Measurements from ENCODE around the gene RNASE7.

Gene RNASE7

DNA sequence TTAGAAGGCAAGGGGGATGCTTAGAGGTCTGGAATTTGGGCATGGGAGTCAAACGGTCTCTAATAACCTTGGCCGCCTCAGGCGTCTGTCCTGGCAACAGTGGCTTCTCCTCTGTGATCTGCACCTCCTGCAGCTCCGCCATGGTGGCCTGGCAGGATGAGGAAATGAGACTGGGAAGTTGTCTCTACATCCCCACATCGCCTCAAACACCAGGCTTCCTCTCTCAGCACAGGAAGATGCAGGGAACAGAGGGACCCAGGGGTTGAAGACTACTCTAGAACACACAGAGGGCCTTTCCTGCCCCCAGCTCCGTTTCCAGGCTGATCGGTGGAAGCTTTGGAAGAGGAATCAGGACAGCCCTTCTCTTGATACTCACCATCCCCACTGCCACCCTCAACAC, 19.0 kb upstream of the RNASE7 start:
- Histone ChIP-seq H3K27me3 (ENCODE audit: control insufficient read depth in 1 of 2, insufficient read depth in 2 of 2, low read length in 2 of 2) (no peaks in the 10 kb centered on the region), H3K27ac (ENCODE audit: low read depth, low read length) (no peak overlapping the region), H3K9me3 (ENCODE audit: control insufficient read depth in 1 of 2, low read length in 2 of 2) (no peaks in the 10 kb centered on the region), H3K9ac (ENCODE audit: low read depth in 1 of 2, low read length in 2 of 2) (peak overlapping the region in 1 of 2 donors; percentile 15), H3K36me3 (ENCODE audit: control insufficient read depth in 1 of 2, insufficient read depth in 2 of 2, low read length in 2 of 2) (peaks cover 16 to 35% of the 10 kb centered on the region in 2 donors), H3K4me1 (ENCODE audit: control insufficient read depth in 1 of 2, insufficient read depth in 2 of 2, low read length in 2 of 2) (peaks cover 19 to 20% of the 10 kb centered on the region in 2 donors), H3K4me3 (ENCODE audit: low read depth in 1 of 2, low read length in 2 of 2) (peak overlapping the region; percentile 67 to 89)

DNA sequence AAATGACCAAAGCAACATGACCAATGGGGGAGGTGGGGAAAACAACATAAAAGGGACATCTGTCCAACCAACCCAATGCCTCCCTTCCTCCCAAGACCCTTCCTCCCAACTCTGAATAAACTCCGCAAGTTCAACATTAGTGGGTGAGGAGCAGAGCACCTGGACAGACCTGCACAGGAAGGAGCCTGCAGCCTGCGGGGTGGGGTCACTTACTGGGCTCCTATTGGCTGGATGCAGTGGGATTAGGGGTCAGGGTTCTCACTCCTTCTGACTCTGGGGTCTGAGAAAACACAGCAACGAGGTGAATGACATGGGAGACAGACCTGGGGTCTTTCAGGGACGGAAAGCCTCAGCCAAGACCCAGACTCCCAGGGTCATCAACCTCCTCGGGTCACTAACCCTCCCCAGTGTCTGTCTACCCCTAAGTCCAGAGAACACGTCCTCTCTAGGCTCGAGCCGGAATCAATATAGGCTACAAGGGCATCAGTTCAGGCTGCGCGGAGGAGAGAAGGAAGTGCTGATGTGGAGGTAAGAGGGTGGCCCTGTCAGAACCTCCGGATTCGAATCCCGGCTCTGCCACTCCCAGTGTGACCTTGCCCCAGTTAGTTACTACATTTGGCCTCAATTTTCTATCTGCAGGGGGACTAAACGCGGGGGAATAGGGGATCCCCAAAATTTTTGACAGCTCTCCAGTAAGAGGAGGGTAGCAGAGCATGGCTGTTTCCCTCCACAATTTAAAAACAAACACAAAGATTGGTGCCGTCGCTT, 18.2 kb upstream of the RNASE7 start:
- H3K9me3 ChIP-seq (ENCODE audit: control insufficient read depth in 1 of 2, low read length in 2 of 2) = no peaks in the 10 kb centered on the region
- peak overlapping the region; percentile 67 to 89 for H3K4me3 ChIP-seq (ENCODE audit: low read depth in 1 of 2, low read length in 2 of 2)
- peaks cover 19 to 20% of the 10 kb centered on the region in 2 donors for H3K4me1 ChIP-seq (ENCODE audit: control insufficient read depth in 1 of 2, insufficient read depth in 2 of 2, low read length in 2 of 2)
- H3K27ac ChIP-seq (ENCODE audit: low read depth, low read length) = peak overlapping the region; percentile 13
- peaks cover 10 to 28% of the 10 kb centered on the region in 2 donors for H3K36me3 ChIP-seq (ENCODE audit: control insufficient read depth in 1 of 2, insufficient read depth in 2 of 2, low read length in 2 of 2)
- no peaks in the 10 kb centered on the region for H3K27me3 ChIP-seq (ENCODE audit: control insufficient read depth in 1 of 2, insufficient read depth in 2 of 2, low read length in 2 of 2)
- peak overlapping the region; percentile 81 to 95 for H3K9ac ChIP-seq (ENCODE audit: low read depth in 1 of 2, low read length in 2 of 2)

DNA sequence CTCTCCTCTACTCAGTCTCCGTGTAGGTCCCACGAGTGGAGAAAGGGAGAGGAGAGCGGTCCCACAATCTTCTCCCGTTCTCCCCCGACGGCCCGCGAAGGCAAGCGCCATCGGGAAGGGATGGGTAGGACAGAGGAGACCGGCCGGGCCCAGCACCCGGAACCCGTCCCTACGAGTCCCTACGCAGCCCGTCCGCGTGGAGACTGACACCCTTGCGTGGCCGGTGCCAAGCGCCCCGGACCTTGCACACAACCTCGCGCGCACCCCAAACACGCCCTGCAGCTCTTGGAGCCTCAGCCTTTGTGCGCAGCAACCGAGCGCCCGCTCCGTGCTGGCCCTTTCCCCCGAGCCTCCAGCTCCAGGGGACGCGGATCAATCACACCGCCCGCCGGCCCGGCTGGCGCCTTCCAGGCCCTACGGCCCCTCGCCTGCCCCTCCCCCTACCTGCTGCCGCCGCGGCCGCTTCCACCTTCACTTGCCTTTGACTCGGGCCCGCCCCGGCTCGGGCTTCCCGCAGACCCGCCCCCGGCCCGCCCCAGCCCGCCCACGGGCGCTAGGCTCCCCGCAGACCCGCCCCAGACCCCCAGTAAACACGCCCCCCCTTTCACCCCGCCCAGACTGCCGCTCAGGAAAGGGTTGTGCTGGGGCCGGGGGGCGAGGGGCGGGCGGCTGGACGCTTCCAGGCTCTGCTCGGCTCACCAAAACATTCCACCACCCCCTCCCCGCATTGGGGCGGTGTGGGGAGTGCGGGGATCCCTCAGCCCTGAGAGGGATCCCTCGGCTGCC, 17.4 kb upstream of the RNASE7 start, which contains the start of gene NDRG2:
Gene NDRG2, minus strand, starts transcription at position 477 of the 786 bp plus-strand sequence. CDS start 1,746 bp downstream, outside the sequence.
- Histone ChIP-seq H3K27me3 (ENCODE audit: control insufficient read depth in 1 of 2, insufficient read depth in 2 of 2, low read length in 2 of 2) (no peaks in the 10 kb centered on the region), H3K4me1 (ENCODE audit: control insufficient read depth in 1 of 2, insufficient read depth in 2 of 2, low read length in 2 of 2) (peaks cover 19 to 20% of the 10 kb centered on the region in 2 donors), H3K4me3 (ENCODE audit: low read depth in 1 of 2, low read length in 2 of 2) (peak within 1 kb of the TSS; percentile 82 to 89)

DNA sequence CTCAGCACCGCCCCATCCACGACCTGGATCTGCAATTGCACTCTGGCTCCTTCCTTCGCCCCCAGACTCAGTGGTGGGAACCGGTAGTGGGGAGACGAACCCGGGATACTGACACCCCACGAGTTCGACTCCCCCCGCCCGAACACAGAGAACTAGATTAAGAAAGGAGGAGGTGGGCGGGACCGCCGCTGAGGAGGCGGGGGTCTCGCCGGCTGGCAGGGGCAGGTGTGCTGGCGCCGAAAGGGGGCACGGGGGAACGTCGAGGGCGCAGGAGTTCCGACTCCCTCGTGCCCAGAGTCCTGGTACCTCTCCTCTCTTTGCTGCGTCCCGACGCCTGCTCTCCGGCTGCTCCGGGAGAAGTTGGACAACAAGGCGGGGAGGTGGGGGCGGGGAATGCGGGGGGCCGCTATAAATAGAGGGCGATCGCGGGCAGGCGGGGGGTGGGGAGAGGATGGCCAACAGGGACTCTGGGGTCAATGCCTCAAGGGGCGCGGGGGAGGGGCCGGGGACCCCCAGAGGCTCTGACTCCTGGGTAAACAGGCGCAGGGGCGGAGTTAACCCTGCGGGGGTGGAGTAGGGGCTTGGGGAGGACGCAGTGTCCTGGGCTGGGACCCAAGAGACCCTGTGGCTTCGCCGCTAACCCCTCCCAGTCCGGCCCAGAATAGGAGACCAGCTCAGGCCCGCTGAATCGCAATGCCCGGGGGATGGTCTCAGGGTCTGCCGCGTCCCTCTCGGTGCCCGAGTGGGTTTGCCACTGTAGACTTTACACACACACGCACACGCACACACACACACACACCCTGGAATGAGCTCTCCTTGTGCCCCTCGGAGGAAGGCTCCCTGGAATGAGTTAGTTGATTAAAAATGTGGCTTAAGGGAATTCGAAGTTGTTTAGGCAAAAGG, 16.5 kb upstream of the RNASE7 start:
- peaks cover 0 to 16% of the 10 kb centered on the region in 2 donors for H3K36me3 ChIP-seq (ENCODE audit: control insufficient read depth in 1 of 2, insufficient read depth in 2 of 2, low read length in 2 of 2)
- H3K9ac ChIP-seq (ENCODE audit: low read depth in 1 of 2, low read length in 2 of 2) = peak overlapping the region; percentile 66 to 69
- H3K4me1 ChIP-seq (ENCODE audit: control insufficient read depth in 1 of 2, insufficient read depth in 2 of 2, low read length in 2 of 2) = peaks cover 19 to 20% of the 10 kb centered on the region in 2 donors
- peak overlapping the region; percentile 50 for H3K27ac ChIP-seq (ENCODE audit: low read depth, low read length)
- peak overlapping the region; percentile 82 to 89 for H3K4me3 ChIP-seq (ENCODE audit: low read depth in 1 of 2, low read length in 2 of 2)
- H3K27me3 ChIP-seq (ENCODE audit: control insufficient read depth in 1 of 2, insufficient read depth in 2 of 2, low read length in 2 of 2) = no peaks in the 10 kb centered on the region
- no peaks in the 10 kb centered on the region for H3K9me3 ChIP-seq (ENCODE audit: control insufficient read depth in 1 of 2, low read length in 2 of 2)

More for the DNA sequence above, 17.4 kb upstream of the RNASE7 start, which contains the start of gene NDRG2:
- H3K9ac ChIP-seq (ENCODE audit: low read depth in 1 of 2, low read length in 2 of 2) = peak within 1 kb of the TSS; percentile 81 to 95
- H3K9me3 ChIP-seq (ENCODE audit: control insufficient read depth in 1 of 2, low read length in 2 of 2) = no peaks in the 10 kb centered on the region
- H3K36me3 ChIP-seq (ENCODE audit: control insufficient read depth in 1 of 2, insufficient read depth in 2 of 2, low read length in 2 of 2) = peaks cover 5 to 22% of the 10 kb centered on the region in 2 donors
- peak within 1 kb of the TSS; percentile 50 for H3K27ac ChIP-seq (ENCODE audit: low read depth, low read length)

DNA sequence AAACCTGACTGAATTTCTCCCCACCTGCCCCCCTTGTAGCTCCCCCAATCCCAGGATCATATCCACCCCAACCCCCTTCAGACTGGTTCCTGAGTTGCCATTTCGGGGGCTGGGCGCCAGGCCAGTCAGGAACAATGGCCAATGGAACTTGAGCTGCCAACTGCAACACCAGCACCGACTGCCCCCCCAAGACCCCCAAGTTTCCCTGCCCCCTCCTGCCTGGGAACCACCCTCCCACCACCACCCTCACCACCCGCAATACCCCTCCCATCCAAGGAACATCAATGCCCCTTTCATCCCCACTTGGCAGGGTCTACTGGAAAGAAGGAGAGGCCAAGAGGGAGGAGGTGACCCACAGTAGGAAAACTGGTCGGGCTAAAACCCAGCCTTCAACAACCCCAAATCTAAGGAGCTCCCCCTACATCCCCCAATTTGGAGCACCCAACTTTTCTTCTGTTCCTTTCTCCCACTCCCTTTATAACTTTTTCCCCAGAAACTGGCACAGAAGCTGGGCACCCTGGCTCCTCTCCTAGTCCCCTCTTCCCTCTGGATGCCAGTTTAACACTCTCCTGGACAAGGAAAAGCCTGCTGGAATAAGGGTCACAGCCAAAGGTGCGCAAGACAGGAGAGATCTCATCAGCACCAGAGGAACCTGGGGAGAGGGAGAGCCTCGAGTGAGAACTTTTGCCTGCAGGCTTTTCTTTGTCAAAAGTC, 15.7 kb upstream of the RNASE7 start:
- Histone ChIP-seq H3K4me1 (ENCODE audit: control insufficient read depth in 1 of 2, insufficient read depth in 2 of 2, low read length in 2 of 2) (peaks cover 19 to 20% of the 10 kb centered on the region in 2 donors), H3K27me3 (ENCODE audit: control insufficient read depth in 1 of 2, insufficient read depth in 2 of 2, low read length in 2 of 2) (no peaks in the 10 kb centered on the region), H3K4me3 (ENCODE audit: low read depth in 1 of 2, low read length in 2 of 2) (no peak overlapping the region), H3K27ac (ENCODE audit: low read depth, low read length) (no peak overlapping the region), H3K9me3 (ENCODE audit: control insufficient read depth in 1 of 2, low read length in 2 of 2) (no peaks in the 10 kb centered on the region), H3K9ac (ENCODE audit: low read depth in 1 of 2, low read length in 2 of 2) (no peak overlapping the region), H3K36me3 (ENCODE audit: control insufficient read depth in 1 of 2, insufficient read depth in 2 of 2, low read length in 2 of 2) (peaks cover 0 to 8% of the 10 kb centered on the region in 2 donors)

DNA sequence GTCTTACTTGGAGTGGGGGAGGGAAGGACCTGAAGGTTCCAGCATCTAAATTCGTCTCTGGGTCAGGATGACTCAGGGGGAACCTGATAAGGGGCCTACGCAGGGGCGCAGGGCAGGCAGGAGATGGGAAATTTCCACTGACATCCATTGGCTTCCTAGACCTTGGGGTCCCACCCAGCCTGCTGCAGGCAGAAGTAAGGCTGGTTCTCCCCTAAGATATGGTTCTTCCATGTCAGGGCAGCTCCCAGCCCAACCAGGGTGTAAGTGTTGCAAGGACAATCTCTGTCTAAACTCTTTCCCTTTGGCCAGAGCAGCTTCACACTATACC, 15.2 kb upstream of the RNASE7 start:
- Histone ChIP-seq H3K9ac (ENCODE audit: low read depth in 1 of 2, low read length in 2 of 2) (no peak overlapping the region), H3K9me3 (ENCODE audit: control insufficient read depth in 1 of 2, low read length in 2 of 2) (no peaks in the 10 kb centered on the region), H3K4me3 (ENCODE audit: low read depth in 1 of 2, low read length in 2 of 2) (no peak overlapping the region), H3K4me1 (ENCODE audit: control insufficient read depth in 1 of 2, insufficient read depth in 2 of 2, low read length in 2 of 2) (peaks cover 19 to 20% of the 10 kb centered on the region in 2 donors), H3K27me3 (ENCODE audit: control insufficient read depth in 1 of 2, insufficient read depth in 2 of 2, low read length in 2 of 2) (no peaks in the 10 kb centered on the region), H3K27ac (ENCODE audit: low read depth, low read length) (no peak overlapping the region), H3K36me3 (ENCODE audit: control insufficient read depth in 1 of 2, insufficient read depth in 2 of 2, low read length in 2 of 2) (peaks cover 0 to 3% of the 10 kb centered on the region in 2 donors)

DNA sequence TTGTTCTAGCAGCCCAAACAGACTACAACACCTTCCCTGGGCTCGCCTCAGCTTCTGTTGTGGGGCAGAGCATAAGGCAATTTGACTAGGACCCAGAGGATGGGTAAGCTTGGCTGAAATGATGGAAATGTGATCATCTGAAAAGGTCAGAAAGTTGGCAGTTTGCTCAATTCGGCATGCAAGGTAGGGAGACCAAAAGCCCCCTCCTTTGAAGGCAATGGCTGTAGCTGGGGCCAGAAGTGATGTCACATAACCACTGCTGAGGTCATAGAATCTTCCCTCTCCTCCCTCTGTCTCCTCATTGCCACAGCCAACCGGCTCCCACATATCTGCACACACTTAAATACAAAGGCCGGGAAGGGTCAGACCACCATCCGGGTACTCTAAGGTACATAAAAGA, 12.2 kb upstream of the RNASE7 start, which contains the start of gene TPPP2:
Gene TPPP2, plus strand, starts transcription at position 301 of the 400 bp plus-strand sequence. CDS start 365 bp downstream, outside the sequence.
- Histone ChIP-seq H3K27ac (ENCODE audit: low read depth, low read length) (no peak within 1 kb of the TSS), H3K9me3 (ENCODE audit: control insufficient read depth in 1 of 2, low read length in 2 of 2) (no peaks in the 10 kb centered on the region), H3K36me3 (ENCODE audit: control insufficient read depth in 1 of 2, insufficient read depth in 2 of 2, low read length in 2 of 2) (no peaks in the 10 kb centered on the region), H3K9ac (ENCODE audit: low read depth in 1 of 2, low read length in 2 of 2) (no peak within 1 kb of the TSS), H3K4me3 (ENCODE audit: low read depth in 1 of 2, low read length in 2 of 2) (no peak within 1 kb of the TSS), H3K27me3 (ENCODE audit: control insufficient read depth in 1 of 2, insufficient read depth in 2 of 2, low read length in 2 of 2) (no peaks in the 10 kb centered on the region), H3K4me1 (ENCODE audit: control insufficient read depth in 1 of 2, insufficient read depth in 2 of 2, low read length in 2 of 2) (no peaks in the 10 kb centered on the region)

DNA sequence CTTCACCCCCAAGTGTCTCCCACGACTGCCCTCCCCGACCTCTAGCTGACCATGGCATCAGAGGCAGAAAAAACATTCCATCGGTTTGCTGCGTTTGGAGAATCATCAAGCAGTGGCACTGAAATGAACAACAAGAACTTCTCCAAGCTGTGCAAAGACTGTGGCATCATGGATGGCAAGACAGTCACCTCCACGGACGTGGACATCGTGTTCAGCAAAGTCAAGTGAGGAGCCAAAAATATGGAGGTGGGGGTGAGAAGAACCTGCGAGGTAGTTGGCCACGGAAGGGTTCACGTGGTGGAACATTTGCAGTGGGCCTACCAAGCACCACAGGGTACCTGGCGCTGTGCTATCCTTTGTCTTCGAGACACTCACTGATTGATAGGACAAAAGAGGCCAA, 11.6 kb upstream of the RNASE7 start:
- Histone ChIP-seq H3K36me3 (ENCODE audit: control insufficient read depth in 1 of 2, insufficient read depth in 2 of 2, low read length in 2 of 2) (no peaks in the 10 kb centered on the region), H3K4me3 (ENCODE audit: low read depth in 1 of 2, low read length in 2 of 2) (no peak overlapping the region), H3K27ac (ENCODE audit: low read depth, low read length) (no peak overlapping the region), H3K4me1 (ENCODE audit: control insufficient read depth in 1 of 2, insufficient read depth in 2 of 2, low read length in 2 of 2) (no peaks in the 10 kb centered on the region), H3K9ac (ENCODE audit: low read depth in 1 of 2, low read length in 2 of 2) (no peak overlapping the region), H3K9me3 (ENCODE audit: control insufficient read depth in 1 of 2, low read length in 2 of 2) (no peaks in the 10 kb centered on the region), H3K27me3 (ENCODE audit: control insufficient read depth in 1 of 2, insufficient read depth in 2 of 2, low read length in 2 of 2) (no peaks in the 10 kb centered on the region)
